Measurements from ENCODE around the gene SPR. TPM values are rescaled to one million over a fixed set of nuclear protein-coding genes. Genes with fewer than 3 reads are reported as not detected.

Gene SPR
- total and polyA plus RNA-seq, 9 of the 15 experiments (the other 6 are each of a cell fraction or from before 2014, with no cell fraction given), result 7.7 to 38.3 (median 26.3) TPM

DNA sequence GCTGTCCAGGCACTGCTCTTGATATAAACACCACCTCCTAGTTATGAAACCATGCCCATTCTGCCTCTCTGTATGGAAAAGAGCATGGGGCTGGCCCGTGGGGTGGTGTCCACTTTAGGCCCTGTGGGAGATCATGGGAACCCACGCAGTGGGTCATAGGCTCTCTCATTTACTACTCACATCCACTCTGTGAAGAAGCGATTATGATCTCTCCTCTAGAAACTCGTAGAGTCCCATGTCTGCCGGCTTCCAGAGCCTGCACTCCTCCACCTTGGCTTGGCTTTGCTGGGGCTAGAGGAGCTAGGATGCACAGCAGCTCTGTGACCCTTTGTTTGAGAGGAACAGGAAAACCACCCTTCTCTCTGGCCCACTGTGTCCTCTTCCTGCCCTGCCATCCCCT lies 46.0 kb downstream of the SPR start:
- H4K20me1 ChIP-seq (replicated peaks; ENCODE audit: control insufficient read depth, insufficient read depth, low read length), result peaks cover 26% of the 10 kb centered on the region
- no peaks in the 10 kb centered on the region for H3K36me3 ChIP-seq (ENCODE audit: control insufficient read depth, insufficient read depth, low read length)
- FAIRE-seq, result no peak
- H3K27me3 ChIP-seq (ENCODE audit: control insufficient read depth in 2 of 2, insufficient read depth in 2 of 2, low read length in 2 of 2), result peaks cover 12 to 81% of the 10 kb centered on the region in 2 experiments
- no peak overlapping the region for H3K4me2 ChIP-seq (ENCODE audit: insufficient read depth, low read length)
- no peak overlapping the region for H3K9ac ChIP-seq (ENCODE audit: insufficient read depth in 1 of 2, low read depth in 2 of 2, low read length in 2 of 2)
- POLR2A ChIA-PET, result interaction anchor here (1.3 to 1.4 kb wide), 2 partner anchors 9 to 14 kb away, joined by 4 read pairs; no protein-coding TSS in a partner anchor
- BruUV-seq (replicated peaks), result no TSS peak
- no peak overlapping the region for H2AFZ ChIP-seq (ENCODE audit: low read depth, low read length)
- ATAC-seq, result no peak
- no peak overlapping the region for H3K27ac ChIP-seq (ENCODE audit: extremely low read depth, low read depth, low read length)
- 8% methylated on average over 5 of the region's 5 CpGs for WGBS (ENCODE audit: insufficient coverage, low coverage, missing lambda C conversion rate)
- DNase-seq (ENCODE audit: extremely low read depth in 1 of 4, low spot score in 3 of 4), result no peak
- no peaks in the 10 kb centered on the region for H3K9me1 ChIP-seq (ENCODE audit: control insufficient read depth, insufficient read depth, low read length)
- CTCF ChIA-PET (ENCODE audit: low intra/inter-chr PET ratio), result no interaction called here
- intact Hi-C loops (cut with micrococcal nuclease), result no loop called here
- no peak overlapping the region for H3K4me3 ChIP-seq
- H3K4me1 ChIP-seq (replicated peaks in 1 of 2; ENCODE audit: control insufficient read depth in 2 of 2, insufficient read depth in 2 of 2, low read length in 2 of 2), result peaks cover 0 to 7% of the 10 kb centered on the region in 2 experiments; a peak in 1 of 5 replicates
- no peaks in the 10 kb centered on the region for H3K9me3 ChIP-seq (replicated peaks; ENCODE audit: control insufficient read depth, insufficient read depth, low read depth, low read length)
- H3K79me2 ChIP-seq (ENCODE audit: control insufficient read depth, insufficient read depth, low read length), result no peaks in the 10 kb centered on the region
- in situ Hi-C loops (cut with MboI), result no loop called here
- TF ChIP-seq MXI1 (IDR thresholded peaks at IDR 0.05; ENCODE audit: low read depth, low read length) (no peak), SMAD3 (CRISPR knock-in tag; conservative IDR thresholded peaks at IDR 0.05) (no peak), ETV5 (CRISPR knock-in tag; IDR thresholded peaks at IDR 0.05; ENCODE audit: low read depth) (no peak), ZNF184 (CRISPR knock-in tag; IDR thresholded peaks at IDR 0.05) (no peak), ZNF280A (IDR thresholded peaks at IDR 0.05; ENCODE audit: low read depth, partially characterized antibody) (no peak), RREB1 (CRISPR knock-in tag; IDR thresholded peaks at IDR 0.05) (no peak), NFE2 (IDR thresholded peaks at IDR 0.05; ENCODE audit: low read depth) (no peak), ESRRB (CRISPR knock-in tag; IDR thresholded peaks at IDR 0.05; ENCODE audit: borderline replicate concordance) (no peak), ZNF436 (CRISPR knock-in tag; IDR thresholded peaks at IDR 0.05) (no peak), RAD51 (IDR thresholded peaks at IDR 0.05; ENCODE audit: borderline replicate concordance, low read depth) (no peak), CBX1 (IDR thresholded peaks at IDR 0.05; ENCODE audit: low read depth) (no peak), CBX5 (IDR thresholded peaks at IDR 0.05; ENCODE audit: borderline replicate concordance, low read depth) (no peak)
- TF ChIP-seq, protein P1, sequence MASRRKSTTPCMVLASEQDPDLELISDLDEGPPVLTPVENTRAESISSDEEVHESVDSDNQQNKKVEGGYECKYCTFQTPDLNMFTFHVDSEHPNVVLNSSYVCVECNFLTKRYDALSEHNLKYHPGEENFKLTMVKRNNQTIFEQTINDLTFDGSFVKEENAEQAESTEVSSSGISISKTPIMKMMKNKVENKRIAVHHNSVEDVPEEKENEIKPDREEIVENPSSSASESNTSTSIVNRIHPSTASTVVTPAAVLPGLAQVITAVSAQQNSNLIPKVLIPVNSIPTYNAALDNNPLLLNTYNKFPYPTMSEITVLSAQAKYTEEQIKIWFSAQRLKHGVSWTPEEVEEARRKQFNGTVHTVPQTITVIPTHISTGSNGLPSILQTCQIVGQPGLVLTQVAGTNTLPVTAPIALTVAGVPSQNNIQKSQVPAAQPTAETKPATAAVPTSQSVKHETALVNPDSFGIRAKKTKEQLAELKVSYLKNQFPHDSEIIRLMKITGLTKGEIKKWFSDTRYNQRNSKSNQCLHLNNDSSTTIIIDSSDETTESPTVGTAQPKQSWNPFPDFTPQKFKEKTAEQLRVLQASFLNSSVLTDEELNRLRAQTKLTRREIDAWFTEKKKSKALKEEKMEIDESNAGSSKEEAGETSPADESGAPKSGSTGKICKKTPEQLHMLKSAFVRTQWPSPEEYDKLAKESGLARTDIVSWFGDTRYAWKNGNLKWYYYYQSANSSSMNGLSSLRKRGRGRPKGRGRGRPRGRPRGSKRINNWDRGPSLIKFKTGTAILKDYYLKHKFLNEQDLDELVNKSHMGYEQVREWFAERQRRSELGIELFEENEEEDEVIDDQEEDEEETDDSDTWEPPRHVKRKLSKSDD (conservative IDR thresholded peaks at IDR 0.05; ENCODE audit: low read length), result no peak

All from K562 (cell line).